Measurements from ENCODE around the gene TMCC2. TPM values are rescaled to one million over a fixed set of nuclear protein-coding genes. Genes with fewer than 3 reads are reported as not detected.

Gene TMCC2
- total and polyA plus RNA-seq, 11 donors, result 0.97 to 5.1 (median 2.0) TPM

DNA sequence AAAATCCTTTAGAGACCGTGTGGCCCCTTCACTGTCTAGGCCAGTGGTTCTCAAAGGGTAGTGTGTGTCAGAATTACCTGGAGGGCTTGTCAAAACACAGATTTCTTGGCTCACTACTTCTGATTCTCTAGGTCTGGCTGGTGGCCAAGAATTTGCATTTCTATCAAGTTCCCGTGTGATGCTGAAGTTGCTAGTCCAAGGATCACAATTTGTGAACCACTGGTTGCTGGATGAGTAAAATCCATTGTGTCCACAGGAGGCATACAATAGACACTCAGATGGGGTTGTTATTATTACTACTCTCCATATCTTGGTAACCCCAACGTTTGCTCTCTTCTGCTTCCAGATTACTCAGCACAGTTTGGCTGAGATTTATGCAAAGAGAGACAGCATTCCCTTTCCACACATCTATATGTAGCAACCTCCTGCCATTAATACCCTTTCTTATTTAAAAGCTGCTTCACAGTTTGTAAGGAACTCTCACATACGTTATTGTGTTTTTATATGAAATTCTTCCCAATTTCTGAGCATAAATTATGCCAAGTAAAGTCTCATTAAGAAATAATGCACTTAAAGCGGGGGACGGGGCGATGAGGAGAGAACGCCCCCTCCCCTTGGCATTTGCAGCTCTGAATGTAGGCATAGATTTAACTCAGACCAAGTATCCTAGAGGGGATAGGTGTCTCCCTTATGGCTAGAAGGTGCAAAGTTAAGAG, 720 bp upstream of the TMCC2 start:
- no peak for ATAC-seq
- peaks cover 0 to 28% (median 19%) of the 10 kb centered on the region in 12 donors for H3K4me1 ChIP-seq

DNA sequence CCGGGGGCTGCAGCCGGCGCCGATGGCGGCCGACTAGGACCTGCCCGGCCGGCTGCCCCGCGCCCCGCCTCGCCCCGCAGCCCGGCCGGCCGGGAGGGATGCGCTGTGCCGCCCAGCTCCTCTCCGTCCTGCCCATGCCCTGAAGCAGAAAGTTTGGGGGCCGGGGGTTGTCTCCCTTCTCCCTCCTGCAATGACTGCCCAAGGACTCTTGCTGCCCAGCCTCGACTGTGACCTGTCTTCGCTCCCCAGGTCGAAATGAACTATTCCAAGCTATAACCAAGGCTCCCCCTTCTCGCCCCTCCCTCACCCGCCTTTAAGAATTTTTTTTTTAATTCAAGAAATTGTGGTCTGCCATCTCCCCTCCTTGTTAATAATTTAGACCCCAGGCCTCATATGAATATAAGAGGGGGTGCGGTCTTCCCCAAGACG, 361 bp downstream of the TMCC2 start:
- Histone ChIP-seq H3K4me3 (peak overlapping the region; percentile 35 to 71 (median 62)), H3K36me3 (no peaks in the 10 kb centered on the region), H3K27me3 (peaks cover 0 to 10% (median 0%) of the 10 kb centered on the region in 9 donors), H3K9me3 (no peaks in the 10 kb centered on the region), H3K4me1 (peaks cover 0 to 28% (median 19%) of the 10 kb centered on the region in 12 donors), H3K27ac (peak overlapping the region in 1 of 12 donors; percentile 3)
- intact Hi-C loops (cut with DNase I), result loop anchor here in 3 of 10 donors (2.0 to 10.0 kb wide), 2 partner anchors 29 to 103 kb away; partner anchors contain the start of gene RBBP5 (in 1 of the 3)
- 0 to 1% (median 1%) methylated on average over 27 of the region's 27 CpGs for WGBS, 4 donors
- TF ChIP-seq, protein P1, sequence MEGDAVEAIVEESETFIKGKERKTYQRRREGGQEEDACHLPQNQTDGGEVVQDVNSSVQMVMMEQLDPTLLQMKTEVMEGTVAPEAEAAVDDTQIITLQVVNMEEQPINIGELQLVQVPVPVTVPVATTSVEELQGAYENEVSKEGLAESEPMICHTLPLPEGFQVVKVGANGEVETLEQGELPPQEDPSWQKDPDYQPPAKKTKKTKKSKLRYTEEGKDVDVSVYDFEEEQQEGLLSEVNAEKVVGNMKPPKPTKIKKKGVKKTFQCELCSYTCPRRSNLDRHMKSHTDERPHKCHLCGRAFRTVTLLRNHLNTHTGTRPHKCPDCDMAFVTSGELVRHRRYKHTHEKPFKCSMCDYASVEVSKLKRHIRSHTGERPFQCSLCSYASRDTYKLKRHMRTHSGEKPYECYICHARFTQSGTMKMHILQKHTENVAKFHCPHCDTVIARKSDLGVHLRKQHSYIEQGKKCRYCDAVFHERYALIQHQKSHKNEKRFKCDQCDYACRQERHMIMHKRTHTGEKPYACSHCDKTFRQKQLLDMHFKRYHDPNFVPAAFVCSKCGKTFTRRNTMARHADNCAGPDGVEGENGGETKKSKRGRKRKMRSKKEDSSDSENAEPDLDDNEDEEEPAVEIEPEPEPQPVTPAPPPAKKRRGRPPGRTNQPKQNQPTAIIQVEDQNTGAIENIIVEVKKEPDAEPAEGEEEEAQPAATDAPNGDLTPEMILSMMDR (IDR thresholded peaks at IDR 0.05), result no peak
- no peak for TF ChIP-seq POLR2A (IDR thresholded peaks at IDR 0.05)
- ATAC-seq (no peak), DNase-seq (no peak)

More for the DNA sequence above, 720 bp upstream of the TMCC2 start:
- H3K27me3 ChIP-seq, result peaks cover 0 to 10% (median 0%) of the 10 kb centered on the region in 9 donors
- peak overlapping the region in 3 of 12 donors; percentile 4 to 46 (median 33) for H3K27ac ChIP-seq
- H3K9me3 ChIP-seq, result no peaks in the 10 kb centered on the region
- peak overlapping the region; percentile 35 to 71 (median 62) for H3K4me3 ChIP-seq
- WGBS, 4 donors, result 14 to 18% (median 16%) methylated on average over 8 of the region's 8 CpGs
- no peaks in the 10 kb centered on the region for H3K36me3 ChIP-seq
- DNase-seq, result no peak
- intact Hi-C loops (cut with DNase I), result loop anchor here in 1 of 10 donors (10.0 kb wide), 1 partner anchor 102 kb away; the partner anchor contains the start of gene RBBP5
- TF ChIP-seq, protein P1 (IDR thresholded peaks at IDR 0.05), result no peak
- TF ChIP-seq POLR2A (IDR thresholded peaks at IDR 0.05), result no peak

DNA sequence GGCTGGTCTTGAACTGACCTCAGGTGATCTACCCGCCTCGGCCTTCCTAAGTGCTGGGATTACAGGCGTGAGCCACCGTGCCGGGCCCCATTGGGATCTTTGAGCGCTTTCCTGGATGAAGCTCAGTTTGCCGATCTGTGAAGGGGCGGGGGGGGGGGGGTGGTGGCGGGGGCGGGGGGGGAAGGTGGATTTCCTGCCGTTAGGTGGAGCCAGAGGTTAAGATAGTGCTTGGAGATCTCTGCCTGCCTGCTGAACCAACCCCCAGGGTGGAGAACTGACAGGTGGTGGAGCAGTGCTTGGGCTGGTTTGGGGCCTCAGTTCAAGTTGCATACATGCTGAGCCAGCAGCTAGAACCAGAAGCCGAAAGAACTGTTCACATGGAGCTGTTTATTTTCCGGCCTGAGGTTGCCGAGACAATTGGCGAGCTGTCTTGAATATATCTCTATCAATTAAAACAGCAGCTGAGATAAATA, 1.7 kb downstream of the TMCC2 start:
- intact Hi-C loops (cut with DNase I), result loop anchor here in 3 of 10 donors (2.0 to 10.0 kb wide), 2 partner anchors 27 to 105 kb away; partner anchors contain the start of gene RBBP5 (in 1 of the 3)
- DNase-seq, result peak in 4 of 5 donors; percentile 46 to 56 (median 52)
- peak overlapping the region in 10 of 12 donors; percentile 44 to 71 (median 62) for H3K4me3 ChIP-seq

More for the DNA sequence above, 1.7 kb downstream of the TMCC2 start:
- Histone ChIP-seq H3K27me3 (peaks cover 0 to 10% (median 0%) of the 10 kb centered on the region in 9 donors), H3K36me3 (no peaks in the 10 kb centered on the region), H3K9me3 (no peaks in the 10 kb centered on the region), H3K27ac (peak overlapping the region in 2 of 12 donors; percentile 32 to 43), H3K4me1 (peaks cover 0 to 28% (median 19%) of the 10 kb centered on the region in 12 donors)
- ATAC-seq, result peak; percentile 45 to 70 (median 62)
- WGBS, 4 donors, result 2 to 8% (median 4%) methylated on average over 12 to 15 of the region's 15 CpGs
- no peak for TF ChIP-seq POLR2A (IDR thresholded peaks at IDR 0.05)
- TF ChIP-seq, protein P1 (IDR thresholded peaks at IDR 0.05), result peak in 7 of 12 donors; percentile 6 to 39 (median 13)

All from heart left ventricle (tissue), 16 donors.